ENCODE data around the gene TCF7L2. TPM values are rescaled to one million over a fixed set of nuclear protein-coding genes. Genes with fewer than 3 reads are reported as not detected.

TCF7L2 gene
- total and polyA plus RNA-seq, 9 donors: 14.9 to 77.3 (median 51.5) TPM

GRCh38 chr10:112989826-112990225 is 39.8 kb downstream of the TCF7L2 start:
- H3K36me3 ChIP-seq (ENCODE audit: control insufficient read depth, insufficient read depth, low read length): peaks cover 21% of the 10 kb centered on the region
- no peaks in the 10 kb centered on the region for H3K27me3 ChIP-seq (ENCODE audit: control insufficient read depth, insufficient read depth, low read length)
- H3K4me1 ChIP-seq (ENCODE audit: control insufficient read depth, insufficient read depth, low read length): peaks cover 32% of the 10 kb centered on the region
- H3K9me3 ChIP-seq (replicated peaks; ENCODE audit: control insufficient read depth, low read depth, low read length): no peaks in the 10 kb centered on the region
- DNase-seq: no peak
- WGBS (ENCODE audit: insufficient coverage): no CpG with 5 or more reads among the region's 5 CpGs
- H3K27ac ChIP-seq (ENCODE audit: low read length): no peak overlapping the region
- no peak overlapping the region for H3K4me3 ChIP-seq (ENCODE audit: low read length)

- Histone ChIP-seq H3K4me1 (ENCODE audit: control insufficient read depth, insufficient read depth, low read length) (peaks cover 34% of the 10 kb centered on the region), H3K36me3 (ENCODE audit: control insufficient read depth, insufficient read depth, low read length) (peaks cover 24% of the 10 kb centered on the region), H3K27ac (ENCODE audit: low read length) (no peak overlapping the region), H3K4me3 (ENCODE audit: low read length) (no peak overlapping the region), H3K9me3 (replicated peaks; ENCODE audit: control insufficient read depth, low read depth, low read length) (no peaks in the 10 kb centered on the region), H3K27me3 (ENCODE audit: control insufficient read depth, insufficient read depth, low read length) (no peaks in the 10 kb centered on the region)
- DNase-seq: no peak
- 67% methylated on average over 1 of the region's 8 CpGs for WGBS (ENCODE audit: insufficient coverage)
These were observed 40.2 kb downstream of the TCF7L2 start for GRCh38 chr10:112990271-112990670.

- 83% methylated on average over 19 of the region's 19 CpGs for WGBS (ENCODE audit: insufficient coverage)
- H3K9me3 ChIP-seq (replicated peaks; ENCODE audit: control insufficient read depth, low read depth, low read length): no peaks in the 10 kb centered on the region
- H3K27me3 ChIP-seq (ENCODE audit: control insufficient read depth, insufficient read depth, low read length): no peaks in the 10 kb centered on the region
- no peak overlapping the region for H3K27ac ChIP-seq (ENCODE audit: low read length)
- H3K36me3 ChIP-seq (ENCODE audit: control insufficient read depth, insufficient read depth, low read length): peaks cover 33% of the 10 kb centered on the region
- H3K4me1 ChIP-seq (ENCODE audit: control insufficient read depth, insufficient read depth, low read length): peaks cover 22% of the 10 kb centered on the region
- DNase-seq: no peak
- H3K4me3 ChIP-seq (ENCODE audit: low read length): no peak overlapping the region
These were observed 41.9 kb downstream of the TCF7L2 start for GRCh38 chr10:112991888-112992491.

GRCh38 chr10:112996462-112996861 is 46.4 kb downstream of the TCF7L2 start:
- Histone ChIP-seq H3K27ac (ENCODE audit: low read length) (no peak overlapping the region), H3K4me3 (ENCODE audit: low read length) (no peak overlapping the region), H3K27me3 (ENCODE audit: control insufficient read depth, insufficient read depth, low read length) (no peaks in the 10 kb centered on the region), H3K36me3 (ENCODE audit: control insufficient read depth, insufficient read depth, low read length) (peaks cover 31% of the 10 kb centered on the region), H3K9me3 (replicated peaks; ENCODE audit: control insufficient read depth, low read depth, low read length) (no peaks in the 10 kb centered on the region), H3K4me1 (ENCODE audit: control insufficient read depth, insufficient read depth, low read length) (peaks cover 18% of the 10 kb centered on the region)
- WGBS (ENCODE audit: insufficient coverage): 83% methylated on average over 2 of the region's 3 CpGs
- DNase-seq: no peak

- Histone ChIP-seq H3K27me3 (ENCODE audit: control insufficient read depth, insufficient read depth, low read length) (no peaks in the 10 kb centered on the region), H3K9me3 (replicated peaks; ENCODE audit: control insufficient read depth, low read depth, low read length) (no peaks in the 10 kb centered on the region), H3K36me3 (ENCODE audit: control insufficient read depth, insufficient read depth, low read length) (peaks cover 21% of the 10 kb centered on the region), H3K4me1 (ENCODE audit: control insufficient read depth, insufficient read depth, low read length) (peaks cover 38% of the 10 kb centered on the region), H3K27ac (ENCODE audit: low read length) (no peak overlapping the region), H3K4me3 (ENCODE audit: low read length) (no peak overlapping the region)
- 60% methylated on average over 1 of the region's 4 CpGs for WGBS (ENCODE audit: insufficient coverage)
- DNase-seq: no peak
These were observed 49.1 kb downstream of the TCF7L2 start for GRCh38 chr10:112999102-112999501.

GRCh38 chr10:113000442-113000841 is 50.4 kb downstream of the TCF7L2 start:
- no peak overlapping the region for H3K27ac ChIP-seq (ENCODE audit: low read length)
- no peak for DNase-seq
- 50% methylated on average over 1 of the region's 6 CpGs for WGBS (ENCODE audit: insufficient coverage)

GRCh38 chr10:113000876-113001598 is 51.0 kb downstream of the TCF7L2 start:
- no peaks in the 10 kb centered on the region for H3K9me3 ChIP-seq (replicated peaks; ENCODE audit: control insufficient read depth, low read depth, low read length)
- no peak overlapping the region for H3K27ac ChIP-seq (ENCODE audit: low read length)
- peaks cover 46% of the 10 kb centered on the region for H3K4me1 ChIP-seq (ENCODE audit: control insufficient read depth, insufficient read depth, low read length)
- DNase-seq: no peak
- H3K4me3 ChIP-seq (ENCODE audit: low read length): no peak overlapping the region
- peaks cover 15% of the 10 kb centered on the region for H3K36me3 ChIP-seq (ENCODE audit: control insufficient read depth, insufficient read depth, low read length)
- WGBS (ENCODE audit: insufficient coverage): 38% methylated on average over 7 of the region's 14 CpGs
- no peaks in the 10 kb centered on the region for H3K27me3 ChIP-seq (ENCODE audit: control insufficient read depth, insufficient read depth, low read length)

More at GRCh38 chr10:113000442-113000841, 50.4 kb downstream of the TCF7L2 start:
- Histone ChIP-seq H3K36me3 (ENCODE audit: control insufficient read depth, insufficient read depth, low read length) (peaks cover 18% of the 10 kb centered on the region), H3K9me3 (replicated peaks; ENCODE audit: control insufficient read depth, low read depth, low read length) (no peaks in the 10 kb centered on the region), H3K27me3 (ENCODE audit: control insufficient read depth, insufficient read depth, low read length) (no peaks in the 10 kb centered on the region), H3K4me3 (ENCODE audit: low read length) (no peak overlapping the region), H3K4me1 (ENCODE audit: control insufficient read depth, insufficient read depth, low read length) (peaks cover 44% of the 10 kb centered on the region)

- no peak overlapping the region for H3K27ac ChIP-seq (ENCODE audit: low read length)
- WGBS (ENCODE audit: insufficient coverage): 62% methylated on average over 4 of the region's 8 CpGs
These were observed 51.8 kb downstream of the TCF7L2 start for GRCh38 chr10:113001599-113002448.

GRCh38 chr10:113002449-113002777 is 52.4 kb downstream of the TCF7L2 start:
- Histone ChIP-seq H3K4me3 (ENCODE audit: low read length) (no peak overlapping the region), H3K27ac (ENCODE audit: low read length) (no peak overlapping the region), H3K4me1 (ENCODE audit: control insufficient read depth, insufficient read depth, low read length) (peaks cover 59% of the 10 kb centered on the region), H3K9me3 (replicated peaks; ENCODE audit: control insufficient read depth, low read depth, low read length) (no peaks in the 10 kb centered on the region), H3K27me3 (ENCODE audit: control insufficient read depth, insufficient read depth, low read length) (no peaks in the 10 kb centered on the region), H3K36me3 (ENCODE audit: control insufficient read depth, insufficient read depth, low read length) (peaks cover 9% of the 10 kb centered on the region)
- no CpG with 5 or more reads among the region's 1 CpG for WGBS (ENCODE audit: insufficient coverage)
- DNase-seq: no peak

More at GRCh38 chr10:113001599-113002448, 51.8 kb downstream of the TCF7L2 start:
- DNase-seq: no peak
- Histone ChIP-seq H3K4me1 (ENCODE audit: control insufficient read depth, insufficient read depth, low read length) (peaks cover 54% of the 10 kb centered on the region), H3K36me3 (ENCODE audit: control insufficient read depth, insufficient read depth, low read length) (peaks cover 12% of the 10 kb centered on the region), H3K4me3 (ENCODE audit: low read length) (no peak overlapping the region), H3K27me3 (ENCODE audit: control insufficient read depth, insufficient read depth, low read length) (no peaks in the 10 kb centered on the region), H3K9me3 (replicated peaks; ENCODE audit: control insufficient read depth, low read depth, low read length) (no peaks in the 10 kb centered on the region)

GRCh38 chr10:113003052-113003451 is 53.0 kb downstream of the TCF7L2 start:
- H3K27ac ChIP-seq (ENCODE audit: low read length): no peak overlapping the region
- H3K9me3 ChIP-seq (replicated peaks; ENCODE audit: control insufficient read depth, low read depth, low read length): no peaks in the 10 kb centered on the region
- DNase-seq: no peak
- H3K4me1 ChIP-seq (ENCODE audit: control insufficient read depth, insufficient read depth, low read length): peaks cover 62% of the 10 kb centered on the region
- no peak overlapping the region for H3K4me3 ChIP-seq (ENCODE audit: low read length)
- WGBS (ENCODE audit: insufficient coverage): 60% methylated on average over 1 of the region's 3 CpGs
- peaks cover 12% of the 10 kb centered on the region for H3K36me3 ChIP-seq (ENCODE audit: control insufficient read depth, insufficient read depth, low read length)
- no peaks in the 10 kb centered on the region for H3K27me3 ChIP-seq (ENCODE audit: control insufficient read depth, insufficient read depth, low read length)

Data from muscle of leg (tissue), 11 donors.